HL-60 (cell line): ENCODE results near the gene ZKSCAN5.
A peak's percentile ranks its signal among the peaks of the same experiment; 100 is the strongest.

Experiments used
- CTCF ChIP-seq: IDR thresholded peaks from one replicate; pipeline ENCODE4 v1.5.1; 2011; ENCODE audit warnings: low read length, control low read depth, inconsistent platforms; ENCODE audit not compliant: insufficient read depth
- GABPA ChIP-seq: IDR thresholded peaks from 2 replicates; pipeline ENCODE4 v1.6.1; 2012; ENCODE audit warnings: low read depth
- POLR2AphosphoS5 ChIP-seq: IDR thresholded peaks from 2 replicates; pipeline ENCODE4 v1.6.1; 2012; ENCODE audit warnings: low read depth
- REST ChIP-seq: IDR thresholded peaks from 2 replicates; pipeline ENCODE4 v1.6.1; 2012; ENCODE audit warnings: low read depth; ENCODE audit not compliant: insufficient replicate concordance
- SPI1 ChIP-seq: IDR thresholded peaks from 2 replicates; pipeline ENCODE4 v1.6.1; 2012; ENCODE audit warnings: low read depth, mild to moderate bottlenecking, borderline replicate concordance

GRCh38 chr7:99499721-99500636 is 4.5 kb upstream of the ZKSCAN5 start, which contains the start of gene ZNF394:
- TF ChIP-seq CTCF (no peak), REST (peak; percentile 50), SPI1 (no peak), GABPA (peak; percentile 97), POLR2AphosphoS5 (peak; percentile 77)
